ENCODE data around the gene TET2. TPM values are rescaled to one million over a fixed set of nuclear protein-coding genes. Genes with fewer than 3 reads are reported as not detected.

TET2 gene
- total RNA-seq: 23.3 and 25.3 TPM in 2 replicates
- long read RNA-seq, partial matches to known transcripts: 68 of 76 reads
- long read RNA-seq, other reads (novel, unspliced or antisense): 7 of 76 reads

GRCh38 chr4:105146276-105147015 lies at the start of gene TET2:
TET2 (plus strand) TSS chr4:105146876; CDS start chr4:105233943, 87,067 bp downstream.
- no peaks in the 10 kb centered on the region for H3K36me3 Mint-ChIP-seq (ENCODE audit: low read depth)
- peak; percentile 68 for DNase-seq (ENCODE audit: low read depth, low spot score)
- peaks cover 37% of the 10 kb centered on the region for H3K27me3 Mint-ChIP-seq (ENCODE audit: low read depth)
- no peaks in the 10 kb centered on the region for H3K9me3 Mint-ChIP-seq
- H3K27ac Mint-ChIP-seq (ENCODE audit: unreplicated experiment): peak within 1 kb of the TSS; percentile 100
- peaks cover 36% of the 10 kb centered on the region for H3K4me1 Mint-ChIP-seq
- TF ChIP-seq CTCF (conservative IDR thresholded peaks at IDR 0.05): peak; percentile 17
- peak within 1 kb of the TSS; percentile 99 for H3K4me3 Mint-ChIP-seq

GRCh38 chr4:105102016-105102415 lies 44.7 kb upstream of the TET2 start:
- Mint-ChIP-seq H3K4me3 (no peak overlapping the region), H3K27me3 (ENCODE audit: low read depth) (peaks cover 8% of the 10 kb centered on the region), H3K9me3 (peaks cover 13% of the 10 kb centered on the region), H3K36me3 (ENCODE audit: low read depth) (no peaks in the 10 kb centered on the region), H3K4me1 (no peaks in the 10 kb centered on the region), H3K27ac (ENCODE audit: unreplicated experiment) (no peak overlapping the region)
- no peak for DNase-seq (ENCODE audit: low read depth, low spot score)
- no peak for TF ChIP-seq CTCF (conservative IDR thresholded peaks at IDR 0.05)

- H3K27ac Mint-ChIP-seq (ENCODE audit: unreplicated experiment): no peak overlapping the region
- TF ChIP-seq CTCF (conservative IDR thresholded peaks at IDR 0.05): no peak
- H3K36me3 Mint-ChIP-seq (ENCODE audit: low read depth): no peaks in the 10 kb centered on the region
- H3K4me3 Mint-ChIP-seq: no peak overlapping the region
- peaks cover 6% of the 10 kb centered on the region for H3K27me3 Mint-ChIP-seq (ENCODE audit: low read depth)
- DNase-seq (ENCODE audit: low read depth, low spot score): no peak
- H3K9me3 Mint-ChIP-seq: peaks cover 9% of the 10 kb centered on the region
- H3K4me1 Mint-ChIP-seq: no peaks in the 10 kb centered on the region
Measured at GRCh38 chr4:105106426-105106825, 40.2 kb upstream of the TET2 start.

- no peak for TF ChIP-seq CTCF (conservative IDR thresholded peaks at IDR 0.05)
- peaks cover 6% of the 10 kb centered on the region for H3K27me3 Mint-ChIP-seq (ENCODE audit: low read depth)
- H3K4me1 Mint-ChIP-seq: no peaks in the 10 kb centered on the region
- no peak overlapping the region for H3K4me3 Mint-ChIP-seq
- peaks cover 9% of the 10 kb centered on the region for H3K9me3 Mint-ChIP-seq
- H3K27ac Mint-ChIP-seq (ENCODE audit: unreplicated experiment): no peak overlapping the region
- H3K36me3 Mint-ChIP-seq (ENCODE audit: low read depth): no peaks in the 10 kb centered on the region
- no peak for DNase-seq (ENCODE audit: low read depth, low spot score)
Measured at GRCh38 chr4:105107095-105107856, 39.4 kb upstream of the TET2 start.

GRCh38 chr4:105108971-105109370 lies 37.7 kb upstream of the TET2 start:
- no peak overlapping the region for H3K27ac Mint-ChIP-seq (ENCODE audit: unreplicated experiment)
- H3K4me1 Mint-ChIP-seq: no peaks in the 10 kb centered on the region
- no peak for TF ChIP-seq CTCF (conservative IDR thresholded peaks at IDR 0.05)
- peaks cover 3% of the 10 kb centered on the region for H3K9me3 Mint-ChIP-seq
- no peak overlapping the region for H3K4me3 Mint-ChIP-seq
- H3K27me3 Mint-ChIP-seq (ENCODE audit: low read depth): peaks cover 8% of the 10 kb centered on the region
- H3K36me3 Mint-ChIP-seq (ENCODE audit: low read depth): no peaks in the 10 kb centered on the region
- no peak for DNase-seq (ENCODE audit: low read depth, low spot score)
